ENCODE results near the gene PPP1R1B. TPM values are rescaled to one million over a fixed set of nuclear protein-coding genes. Genes with fewer than 3 reads are reported as not detected.

The PPP1R1B gene
- total and polyA plus RNA-seq, 2 experiments from 2014 or later, result 3.4 to 5.4 TPM

- Histone ChIP-seq H4K20me1 (replicated peaks; ENCODE audit: insufficient read depth) (no peaks in the 10 kb centered on the region; the same call in 1 of the 2 replicates), H3K9me2 (ENCODE audit: insufficient read depth) (no peaks in the 10 kb centered on the region), H3K27me3 (ENCODE audit: insufficient read depth) (peaks cover 90% of the 10 kb centered on the region), H3F3A (replicated peaks; ENCODE audit: low read depth) (0 out of 2 replicates have a peak, but pooled peaks cover 6% of the 10 kb centered on the region), H3K36me3 (ENCODE audit: insufficient read depth) (no peaks in the 10 kb centered on the region), H3K79me2 (replicated peaks; ENCODE audit: insufficient read depth) (no peaks in the 10 kb centered on the region), H3K4me2 (no peak overlapping the region), H3K4me1 (ENCODE audit: insufficient read depth) (peaks cover 9% of the 10 kb centered on the region; the same call in 1 of the 2 replicates), H2AFZ (no peak overlapping the region), H3K4me3 (no peak overlapping the region), H3K27ac (ENCODE audit: low read depth) (no peak overlapping the region)
- ATAC-seq, result no peak
- TF ChIP-seq STAT1 (IDR thresholded peaks at IDR 0.05; ENCODE audit: unreplicated experiment), result no peak
- no peak for TF ChIP-seq ZNF462 (CRISPR knock-in tag; IDR thresholded peaks at IDR 0.05)
- no peak for TF ChIP-seq CREB1 (CRISPR knock-in tag; IDR thresholded peaks at IDR 0.05; ENCODE audit: low read depth)
- no peak for TF ChIP-seq CTCF (conservative IDR thresholded peaks at IDR 0.05; ENCODE audit: low read depth in 2 of 2)
- no peak for TF ChIP-seq JUNB (IDR thresholded peaks at IDR 0.05; ENCODE audit: unreplicated experiment)
- no peak for TF ChIP-seq POLR2AphosphoS5 (IDR thresholded peaks at IDR 0.05; ENCODE audit: low read depth)
- no peak for TF ChIP-seq ETS1 (IDR thresholded peaks at IDR 0.05)
- TF ChIP-seq ZNF114 (CRISPR knock-in tag; IDR thresholded peaks at IDR 0.05), result no peak
- TF ChIP-seq EZH2phosphoT487 (IDR thresholded peaks at IDR 0.05; ENCODE audit: unreplicated experiment), result no peak
- H3K36me3 Mint-ChIP-seq (ENCODE audit: low read depth), result no peaks in the 10 kb centered on the region; the same call in 2 of the 3 replicates
- no peaks in the 10 kb centered on the region; the same call in 2 of the 3 replicates for H3K9me3 Mint-ChIP-seq
- H3K27ac Mint-ChIP-seq, result no peak overlapping the region
- peaks cover 71% of the 10 kb centered on the region for H3K27me3 Mint-ChIP-seq (ENCODE audit: insufficient read depth, low read depth, poor library complexity)
- peaks cover 8% of the 10 kb centered on the region for H3K4me1 Mint-ChIP-seq
- no peak overlapping the region for H3K4me3 Mint-ChIP-seq
- no peak for DNase-seq (ENCODE audit: low spot score)
These were observed 11.3 kb upstream of the PPP1R1B start for GRCh38 chr17:39615434-39615833.

Measured in GM23338 (cell line).